GM21515 (cell line): ENCODE measurements around the gene GNG12.
A peak's percentile ranks its signal among the peaks of the same experiment; 100 is the strongest.
"Not testable (repeated sequence)": the region's sequence is repeated elsewhere in the genome, so short reads cannot be mapped to it uniquely, and the experiment has no call there.

Source experiments
- ATAC-seq: cut with Tn5 transposase; IDR thresholded peaks from one replicate; pipeline ENCODE4 v1.9.1; 2021; ENCODE audit not compliant: unreplicated experiment

GNG12 gene

DNA sequence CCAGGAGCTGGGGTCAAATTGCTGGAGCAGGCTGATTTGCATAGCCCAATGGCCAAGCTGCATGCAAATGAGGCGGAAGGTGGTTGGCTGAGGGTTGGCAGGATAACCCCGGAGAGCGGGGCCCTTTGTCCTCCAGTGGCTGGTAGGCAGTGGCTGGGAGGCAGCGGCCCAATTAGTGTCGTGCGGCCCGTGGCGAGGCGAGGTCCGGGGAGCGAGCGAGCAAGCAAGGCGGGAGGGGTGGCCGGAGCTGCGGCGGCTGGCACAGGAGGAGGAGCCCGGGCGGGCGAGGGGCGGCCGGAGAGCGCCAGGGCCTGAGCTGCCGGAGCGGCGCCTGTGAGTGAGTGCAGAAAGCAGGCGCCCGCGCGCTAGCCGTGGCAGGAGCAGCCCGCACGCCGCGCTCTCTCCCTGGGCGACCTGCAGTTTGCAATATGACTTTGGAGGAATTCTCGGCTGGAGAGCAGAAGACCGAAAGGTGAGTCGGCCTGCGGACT lies 148.2 kb downstream of the GNG12 start, which contains the start of gene GADD45A:
Gene GADD45A, plus strand, starts transcription at position 135 of the 491 bp plus-strand sequence. Its CDS starts 294 bp downstream, at position 429.
- peak; percentile 86 for ATAC-seq

DNA sequence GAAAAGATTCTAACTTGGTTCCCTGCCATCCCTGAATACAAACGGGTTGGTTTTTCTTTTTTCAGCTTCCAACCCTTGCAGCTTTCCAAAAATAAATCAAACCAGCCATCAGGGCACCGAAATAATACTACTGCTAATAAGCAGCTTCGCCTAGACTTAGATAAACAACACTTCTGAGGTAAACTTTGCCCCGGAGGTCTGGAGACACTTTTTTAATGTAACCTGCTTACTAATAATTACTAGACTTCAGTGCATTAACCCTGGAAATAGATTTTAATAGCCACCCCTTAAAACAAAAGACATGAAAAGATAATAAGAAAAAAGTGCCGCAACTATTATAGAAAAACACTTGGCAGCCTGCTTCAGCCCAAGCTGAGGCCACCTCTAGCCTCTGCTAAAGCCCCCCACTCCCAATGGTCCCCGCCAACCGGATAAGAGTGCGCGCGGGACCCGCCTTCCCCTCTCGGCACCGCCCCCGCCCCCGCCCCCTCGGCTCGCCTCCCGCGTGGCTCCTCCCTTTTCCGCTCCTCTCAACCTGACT lies 148.7 kb downstream of the GNG12 start:
- no peak for ATAC-seq

DNA sequence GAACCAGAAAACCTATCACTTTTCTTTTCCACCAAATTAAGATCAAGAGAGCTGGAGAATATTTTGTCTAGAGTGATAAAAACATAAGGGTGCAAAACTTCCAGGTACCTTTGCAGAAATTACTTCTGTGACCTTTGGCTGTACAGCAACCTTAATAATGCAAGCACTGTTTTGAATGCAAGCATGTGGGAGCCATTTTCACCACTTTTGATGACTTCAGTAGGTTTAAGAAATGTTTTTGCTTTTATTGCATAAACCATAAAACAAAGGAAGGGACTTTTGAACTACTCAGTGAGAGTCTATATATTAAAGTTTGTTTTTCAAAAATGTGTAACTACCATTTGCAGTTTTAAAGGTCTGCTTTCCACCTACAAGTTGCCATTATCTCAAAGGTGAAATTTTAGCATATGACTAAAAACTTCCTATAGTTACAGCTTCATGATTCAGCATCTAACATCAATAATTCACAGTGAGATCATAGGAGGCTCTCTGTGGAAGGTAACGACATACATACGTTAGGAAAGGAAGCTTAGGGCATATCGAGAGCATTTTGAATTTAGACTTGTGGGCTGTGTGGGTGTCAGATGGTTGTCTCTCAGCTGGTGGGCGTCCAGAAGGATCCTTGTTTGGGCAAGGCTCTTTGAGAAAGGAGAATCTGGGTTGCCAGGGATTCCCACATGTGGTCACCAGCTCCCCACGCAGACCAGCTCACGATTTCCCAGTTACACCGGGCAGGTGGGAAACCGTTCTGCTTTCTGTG lies 149.3 kb downstream of the GNG12 start:
- no peak for ATAC-seq

DNA sequence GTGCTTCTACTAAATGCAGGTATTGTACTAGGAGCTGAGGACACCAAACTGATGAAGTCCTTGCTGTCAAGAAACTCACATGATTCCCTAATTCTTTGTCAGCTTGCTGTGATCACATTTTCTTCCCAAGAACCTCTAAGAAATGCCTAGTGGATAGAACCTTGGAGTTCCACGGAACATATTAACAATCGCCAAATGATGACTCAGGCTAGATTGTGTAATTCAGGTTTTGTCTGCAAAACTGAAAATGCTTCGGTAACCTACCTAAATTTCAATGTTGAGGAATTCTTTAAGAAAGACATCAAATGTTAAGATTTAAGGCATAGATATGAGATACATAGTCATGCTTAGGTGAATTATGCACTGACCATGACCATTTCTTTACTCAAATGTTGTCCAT lies 150.0 kb downstream of the GNG12 start:
- ATAC-seq = no peak

- no peak for ATAC-seq
Measured at GRCh38 chr1:67682659-67683197, 150.5 kb downstream of the GNG12 start.

GRCh38 chr1:67680486-67680885 lies 152.8 kb downstream of the GNG12 start:
- no peak for ATAC-seq

DNA sequence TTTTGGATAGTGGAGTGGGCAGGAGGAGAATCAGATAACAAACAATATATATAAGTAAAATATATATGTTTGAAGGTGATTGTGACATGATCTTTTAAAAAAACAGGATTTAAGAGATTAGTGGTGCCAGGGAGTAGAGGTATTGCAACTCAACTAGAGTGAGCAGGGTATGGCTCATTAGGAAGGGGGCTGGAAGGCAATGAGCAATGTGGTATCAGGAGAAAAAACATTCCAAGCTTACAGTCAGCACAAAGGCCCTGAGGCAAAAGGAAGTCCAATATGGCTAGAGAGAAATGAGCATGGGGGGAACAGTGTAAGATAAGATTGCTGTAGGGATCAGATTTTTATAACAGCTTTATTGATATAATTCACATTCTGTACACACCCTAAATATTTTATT lies 153.6 kb downstream of the GNG12 start:
- no peak for ATAC-seq

GRCh38 chr1:67677930-67678329 lies 155.3 kb downstream of the GNG12 start:
- ATAC-seq = no peak

DNA sequence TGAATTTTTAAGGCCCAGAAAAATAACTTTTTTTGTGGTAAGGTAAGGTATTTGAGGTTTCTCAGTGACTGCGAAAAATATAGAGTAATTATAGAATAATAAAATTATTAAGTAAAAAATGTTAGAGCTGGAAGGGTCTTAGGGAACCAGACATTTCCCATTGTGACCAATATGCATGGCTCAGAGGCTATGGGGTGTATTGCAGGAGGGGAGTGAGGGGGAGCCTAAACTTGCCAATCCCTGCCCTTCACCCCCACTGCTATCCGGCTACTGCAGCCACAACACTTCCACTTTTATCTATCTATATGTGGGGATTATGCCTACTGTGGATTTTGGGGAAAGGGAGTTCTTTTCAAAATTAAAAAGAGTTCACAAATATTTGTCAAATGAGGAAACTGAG lies 155.9 kb downstream of the GNG12 start:
- ATAC-seq = no peak

GRCh38 chr1:67676946-67677345 lies 156.3 kb downstream of the GNG12 start:
- ATAC-seq = no peak

DNA sequence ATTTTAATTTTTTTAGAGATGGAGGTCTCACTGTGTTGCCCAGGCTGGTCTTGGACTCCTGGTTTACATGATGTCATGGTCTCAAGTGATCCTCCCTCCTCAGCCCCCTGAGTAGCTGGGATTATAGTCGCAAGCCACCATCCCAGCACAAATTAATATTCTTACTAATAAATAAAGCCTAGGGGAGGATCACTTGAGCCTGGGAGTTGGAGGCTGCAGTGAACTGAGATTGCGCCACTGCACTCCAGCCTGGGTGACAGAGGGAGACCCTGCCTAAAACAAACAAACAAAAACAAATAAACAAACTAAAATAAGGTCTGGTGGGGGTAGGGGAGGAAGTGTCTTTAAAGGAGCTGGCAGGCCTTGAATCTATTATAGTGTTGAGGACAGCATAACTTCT lies 157.0 kb downstream of the GNG12 start:
- ATAC-seq = no peak

DNA sequence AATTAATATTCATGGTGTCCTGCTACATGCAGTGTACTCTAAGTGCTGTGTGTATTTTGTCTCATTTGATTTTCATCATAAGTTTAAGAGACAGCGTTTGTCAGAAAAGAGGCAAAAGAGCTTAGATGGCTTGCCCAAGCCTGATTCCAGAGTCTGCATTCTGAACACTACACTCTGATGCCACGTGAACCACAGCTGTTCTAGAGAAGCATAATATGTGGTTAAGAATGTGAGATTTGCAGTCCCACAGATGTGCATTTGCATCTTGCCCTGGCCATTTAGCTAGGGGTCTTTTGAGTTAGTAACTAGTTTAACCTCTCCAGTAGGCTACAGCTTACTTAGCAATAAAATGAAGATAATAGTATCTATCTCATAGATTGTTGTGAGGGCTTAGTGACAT lies 157.5 kb downstream of the GNG12 start:
- no peak for ATAC-seq

- ATAC-seq = no peak
Measured at GRCh38 chr1:67674260-67675011, 158.8 kb downstream of the GNG12 start.

- no peak for ATAC-seq
Measured at GRCh38 chr1:67673468-67674201, 159.6 kb downstream of the GNG12 start.

DNA sequence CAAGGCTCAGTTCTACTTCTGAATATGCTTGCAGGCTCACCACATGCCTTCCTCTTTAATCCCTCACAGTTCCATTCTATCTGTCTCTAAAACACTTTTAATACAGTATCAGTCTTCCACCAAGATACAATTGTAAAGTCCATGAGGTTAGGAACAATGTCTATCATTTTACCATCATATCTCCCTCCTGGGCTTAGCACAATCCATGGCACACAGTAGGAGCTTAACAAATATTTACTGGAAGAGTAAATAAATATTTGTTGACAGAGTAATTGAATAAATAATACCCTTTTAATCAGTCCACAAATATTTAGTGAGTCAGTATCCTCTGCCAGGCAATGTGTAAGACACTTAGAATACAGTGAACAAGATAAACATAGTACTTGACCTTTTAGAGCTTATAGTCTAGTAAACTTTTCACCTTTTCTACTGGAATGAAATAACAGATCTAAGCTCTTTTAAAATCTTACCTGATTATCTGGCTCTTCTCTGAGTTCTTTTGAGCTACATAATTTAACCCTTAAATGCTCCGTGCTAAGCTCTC lies 160.9 kb downstream of the GNG12 start:
- ATAC-seq = no peak

DNA sequence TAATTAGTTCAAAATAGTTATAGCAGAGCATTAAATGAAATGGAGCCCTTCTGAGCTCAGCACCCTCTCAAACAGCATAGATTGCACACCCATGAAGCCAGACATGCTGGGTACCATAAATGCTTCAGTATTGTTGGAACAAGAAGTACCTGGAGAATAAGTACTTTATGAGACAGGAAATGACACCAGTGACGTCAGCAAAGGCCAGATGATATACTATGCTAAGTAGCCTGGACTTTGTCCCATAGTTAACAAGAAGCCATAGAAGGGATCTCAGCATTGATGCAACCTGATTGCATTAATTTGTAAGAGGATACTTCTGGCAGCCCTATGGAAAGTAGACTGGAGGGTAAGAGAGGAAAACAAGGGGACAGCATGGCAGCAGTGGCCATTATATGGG lies 164.6 kb downstream of the GNG12 start:
- no peak for ATAC-seq

GRCh38 chr1:67666636-67667035 lies 166.6 kb downstream of the GNG12 start:
- ATAC-seq = no peak

DNA sequence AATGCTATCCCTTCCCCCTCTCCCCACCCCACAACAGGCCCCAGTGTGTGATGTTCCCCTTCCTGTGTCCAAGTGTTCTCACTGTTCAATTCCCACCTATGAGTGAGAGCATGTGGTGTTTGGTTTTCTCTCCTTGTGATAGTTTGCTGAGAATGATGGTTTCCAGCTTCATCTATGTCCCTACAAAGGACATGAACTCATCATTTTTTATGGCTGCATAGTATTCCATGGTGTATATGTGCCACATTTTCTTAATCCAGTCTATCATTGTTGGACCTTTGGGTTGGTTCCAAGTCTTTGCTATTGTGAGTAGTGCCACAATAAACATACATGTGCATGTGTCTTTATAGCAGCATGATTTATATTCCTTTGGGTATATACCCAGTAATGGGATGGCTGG lies 168.0 kb downstream of the GNG12 start:
- not testable (repeated sequence) for ATAC-seq

DNA sequence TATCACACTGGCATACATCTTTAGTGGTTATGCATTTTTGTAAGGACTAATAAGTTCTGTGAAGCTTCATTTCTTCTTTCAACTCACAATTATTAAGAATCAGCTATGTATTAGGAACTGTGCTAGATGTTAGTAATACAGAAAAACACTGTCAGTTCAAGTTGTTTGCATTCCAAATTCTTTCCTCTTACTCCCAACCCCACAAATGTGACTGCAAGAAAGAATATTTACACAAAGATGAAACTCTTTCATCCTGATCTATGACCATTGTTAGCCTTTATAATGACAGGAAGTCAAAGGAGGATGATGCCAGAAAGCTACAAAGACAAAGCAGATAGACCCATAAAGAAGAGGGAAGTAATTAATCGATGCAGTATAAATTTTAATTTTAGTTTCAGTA lies 169.2 kb downstream of the GNG12 start:
- ATAC-seq = no peak

DNA sequence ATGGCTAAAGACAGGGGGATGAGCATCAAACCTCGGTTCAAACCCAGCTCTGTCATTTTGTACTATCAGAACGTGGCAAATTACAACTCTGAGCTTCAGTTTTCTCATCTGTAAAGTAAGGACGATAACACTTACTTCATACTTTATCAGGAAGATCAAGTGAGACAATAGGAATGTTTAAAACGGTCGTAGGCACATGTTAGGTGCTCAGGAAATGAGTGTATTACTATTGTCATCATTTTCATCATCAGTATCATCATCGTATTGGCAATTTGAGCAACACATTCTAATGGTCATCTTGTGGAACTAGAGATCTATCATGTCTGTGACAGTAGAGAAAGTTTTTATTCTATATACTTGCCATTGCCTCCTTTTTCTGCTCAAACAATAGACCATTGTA lies 170.4 kb downstream of the GNG12 start:
- ATAC-seq = no peak

DNA sequence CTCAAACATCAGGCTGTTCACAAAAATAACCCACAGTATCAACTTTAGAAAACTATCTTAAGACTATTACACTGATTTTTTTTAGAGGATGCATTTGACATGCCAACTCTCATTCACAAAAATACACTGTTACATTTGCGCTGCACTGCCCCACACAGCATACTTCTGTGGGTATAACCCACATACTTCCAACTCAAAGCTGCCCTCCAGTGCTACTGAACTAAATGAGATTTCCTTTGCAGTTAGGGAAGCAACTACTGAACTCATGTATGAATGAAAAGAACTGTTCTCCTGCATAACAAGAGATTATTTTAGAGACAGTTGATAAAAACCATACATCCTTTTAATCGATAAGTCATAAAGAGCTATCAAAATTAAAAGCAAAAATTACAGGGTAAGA lies 174.0 kb downstream of the GNG12 start:
- no peak for ATAC-seq
